DMS153 treated with DMSO at 0.1 percent for 48 hours (cell line): ENCODE results near the gene SENP6.
"Not testable (repeated sequence)": the region's sequence is repeated elsewhere in the genome, so short reads cannot be mapped to it uniquely, and the experiment has no call there.

Source experiments
- DNase-seq: peaks from one replicate; lab custom pipeline; 2025; ENCODE audit not compliant: unreplicated experiment; lab: John Stamatoyannopoulos, UW

The SENP6 gene

GRCh38 chr6:75608956-75609533, 7.4 kb downstream of the SENP6 start:
- DNase-seq: no peak

GRCh38 chr6:75609639-75610590, 8.2 kb downstream of the SENP6 start:
- no peak for DNase-seq

- no peak for DNase-seq
Observed at GRCh38 chr6:75611011-75611701, 9.5 kb downstream of the SENP6 start.

DNA sequence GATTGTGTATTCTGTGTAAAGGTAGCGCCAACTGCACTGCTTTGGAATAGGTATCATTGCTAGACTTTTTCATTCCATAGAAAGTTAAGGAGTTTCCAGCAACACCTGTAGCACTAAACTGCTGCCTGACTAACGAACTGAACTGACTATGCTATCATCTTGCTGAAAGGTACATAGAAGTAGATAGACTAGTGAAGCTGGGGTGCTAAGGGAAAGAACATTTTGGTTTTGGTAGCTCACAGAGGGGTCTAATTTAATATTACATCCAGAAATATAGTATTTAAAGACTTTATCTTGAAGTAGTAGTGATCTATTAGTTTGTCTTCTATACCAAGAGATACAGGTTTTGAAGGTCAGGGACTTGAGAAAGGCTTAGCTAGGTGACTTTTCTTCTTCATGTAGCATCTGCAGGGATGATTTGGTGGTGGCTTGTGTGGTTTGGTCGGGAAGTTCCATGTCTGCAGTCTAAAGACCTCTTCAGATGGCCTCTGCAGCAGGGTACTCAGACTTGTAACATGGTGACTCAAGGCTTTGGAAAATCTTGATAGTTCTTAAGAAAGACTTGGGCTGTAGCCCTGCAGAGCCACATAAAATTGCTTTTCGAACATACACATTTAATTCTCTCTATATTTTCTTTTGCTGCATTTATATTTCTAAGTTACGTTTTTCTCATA, 10.2 kb downstream of the SENP6 start:
- no peak for DNase-seq

DNA sequence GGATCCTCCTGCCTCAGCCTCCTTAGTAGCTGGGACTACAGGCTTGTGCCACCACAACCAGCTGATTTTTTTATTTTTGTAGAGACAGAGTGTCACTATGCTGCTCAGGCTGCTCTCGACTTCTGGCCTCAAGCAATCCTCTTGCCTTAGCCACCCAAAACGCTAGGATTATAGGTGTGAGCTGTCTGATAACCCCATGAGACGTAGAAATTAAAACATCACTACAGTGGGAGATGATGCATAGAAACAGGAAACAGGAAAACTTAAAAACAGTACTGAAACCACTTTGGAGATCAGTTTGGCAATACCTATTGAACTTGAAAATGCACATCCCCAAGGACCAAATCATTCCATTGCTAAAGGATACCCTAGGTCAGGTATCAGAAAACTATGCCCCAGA, 10.8 kb downstream of the SENP6 start:
- no peak for DNase-seq

DNA sequence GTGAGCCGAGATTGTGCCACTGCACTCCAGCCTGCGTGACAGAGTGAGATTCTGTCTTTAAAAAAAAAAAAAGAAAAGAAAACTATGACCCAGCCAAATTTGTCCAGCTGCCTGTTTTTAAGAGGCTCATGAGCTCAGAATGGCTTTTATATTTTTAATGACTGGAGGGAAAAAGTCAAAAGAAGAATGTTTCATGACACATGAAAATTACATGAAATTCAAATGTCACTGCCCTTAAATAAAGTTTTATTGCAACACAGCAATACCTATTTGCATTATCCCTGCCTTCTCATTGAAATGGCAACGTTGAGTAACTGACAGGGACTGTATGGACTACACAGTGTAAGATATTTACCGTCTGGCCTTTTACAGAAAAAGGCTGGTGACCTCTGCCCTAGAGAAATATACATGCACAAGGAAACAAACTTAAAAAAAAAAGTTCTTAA, 11.4 kb downstream of the SENP6 start:
- no peak for DNase-seq

- DNase-seq: no peak
Observed at GRCh38 chr6:75618437-75618836, 16.8 kb downstream of the SENP6 start.

GRCh38 chr6:75619230-75619899, 17.7 kb downstream of the SENP6 start:
- no peak for DNase-seq

GRCh38 chr6:75620381-75621304, 19.0 kb downstream of the SENP6 start:
- DNase-seq: no peak

DNA sequence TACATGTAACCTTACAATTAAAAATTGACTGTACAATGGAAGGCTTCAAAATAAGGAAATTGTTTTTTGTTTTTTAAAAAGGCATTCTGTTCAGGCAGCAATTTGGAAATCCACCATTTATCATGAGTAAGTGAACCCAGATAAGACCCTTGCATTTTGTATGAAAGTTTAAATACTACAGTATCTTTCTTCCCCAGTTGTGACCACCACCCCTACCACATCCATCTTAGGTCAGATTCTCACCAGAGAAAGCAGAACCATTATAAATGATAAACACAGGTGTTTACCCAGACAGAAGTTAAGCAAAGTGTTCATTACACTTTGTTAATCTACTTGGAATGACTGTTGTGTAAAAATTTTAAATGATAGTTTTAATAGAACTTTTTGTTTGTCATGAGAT, 20.2 kb downstream of the SENP6 start:
- no peak for DNase-seq

- no peak for DNase-seq
Observed at GRCh38 chr6:75623491-75623890, 21.8 kb downstream of the SENP6 start.

DNA sequence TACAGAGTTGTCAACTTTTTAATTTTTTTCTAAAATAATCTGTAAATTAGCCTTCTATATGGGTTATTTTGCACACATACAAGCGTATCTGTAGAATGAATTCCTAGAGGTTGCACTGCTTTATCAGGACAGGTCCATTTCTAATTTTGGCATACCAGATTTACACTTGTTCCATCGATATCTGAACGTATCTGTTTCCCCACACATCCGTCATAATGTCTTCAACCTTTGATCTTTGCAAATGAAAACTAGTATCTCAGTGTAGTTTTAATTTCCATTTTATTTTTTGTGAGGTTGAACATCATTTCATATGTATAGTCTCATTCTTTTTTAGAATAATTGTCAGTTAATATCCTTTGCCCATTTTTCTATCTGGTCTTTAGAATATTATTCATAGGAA, 22.7 kb downstream of the SENP6 start:
- no peak for DNase-seq

DNA sequence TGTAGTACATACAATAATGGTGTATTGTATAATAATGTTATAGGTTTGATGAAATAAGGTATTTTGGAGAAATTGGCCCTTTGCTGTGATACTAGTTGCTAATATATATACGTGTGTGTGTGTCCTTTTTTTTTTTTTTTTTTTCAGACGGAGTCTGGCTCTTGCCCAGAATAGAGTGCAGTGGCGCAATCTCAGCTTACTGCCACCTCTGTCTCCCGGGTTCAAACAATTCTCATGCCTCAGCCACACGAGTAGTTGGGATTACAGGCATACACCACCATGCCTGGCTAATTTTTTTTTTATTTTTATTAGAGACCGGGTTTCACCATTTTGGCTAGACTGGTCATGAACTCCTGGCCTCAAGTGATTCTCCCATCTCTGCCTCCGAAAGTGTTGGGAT, 23.3 kb downstream of the SENP6 start:
- DNase-seq: no peak

GRCh38 chr6:75626561-75626960, 24.9 kb downstream of the SENP6 start:
- DNase-seq: no peak

GRCh38 chr6:75627708-75628107, 26.0 kb downstream of the SENP6 start:
- DNase-seq: not testable (repeated sequence)

DNA sequence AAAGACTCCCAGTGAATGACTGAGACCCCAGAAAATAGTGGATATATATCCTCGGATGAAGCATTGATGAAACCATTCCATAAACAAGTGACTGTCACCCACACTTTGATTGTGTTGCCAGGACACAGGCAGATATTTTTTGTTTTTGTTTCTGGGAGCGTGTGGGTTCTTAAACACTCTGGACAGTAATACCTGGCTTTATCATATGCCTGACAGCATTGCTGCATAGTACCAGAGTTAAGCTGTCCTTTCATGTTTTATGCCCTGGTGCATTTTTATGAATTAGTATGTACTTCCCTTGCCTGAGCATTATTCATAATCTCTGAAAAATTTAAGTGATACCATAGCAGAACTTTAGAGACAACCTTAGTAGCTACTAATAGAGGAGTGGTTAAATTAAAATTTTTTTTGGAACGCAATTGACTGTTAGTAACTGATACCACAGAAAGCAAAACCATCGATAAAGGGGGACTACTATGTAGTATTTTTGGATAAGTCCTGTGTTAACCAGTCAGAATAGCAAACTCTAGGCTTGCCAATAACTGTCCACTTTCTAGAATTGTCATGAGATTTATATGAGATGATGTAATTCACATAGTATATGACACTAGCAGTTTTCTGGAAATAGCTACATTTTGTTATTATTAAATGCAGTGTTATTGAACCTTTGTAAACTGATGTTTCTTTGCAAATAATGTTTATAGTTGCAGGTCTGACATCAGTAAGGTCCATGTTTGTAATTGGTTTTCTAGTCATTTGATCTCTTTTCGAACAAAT, 30.4 kb downstream of the SENP6 start:
- no peak for DNase-seq

GRCh38 chr6:75633045-75633444, 31.4 kb downstream of the SENP6 start:
- no peak for DNase-seq

- no peak for DNase-seq
Observed at GRCh38 chr6:75642311-75642710, 40.6 kb downstream of the SENP6 start.

- no peak for DNase-seq
Observed at GRCh38 chr6:75643173-75643572, 41.5 kb downstream of the SENP6 start.
